ENCODE measurements around the gene CAPN5. TPM values are rescaled to one million over a fixed set of nuclear protein-coding genes. Genes with fewer than 3 reads are reported as not detected.
A peak's percentile ranks its signal among the peaks of the same experiment; 100 is the strongest.

CAPN5 gene
- total and polyA plus RNA-seq, 2 of the 13 experiments (the other 11 are each of a cell fraction or from before 2014, with no cell fraction given), result 0.27 to 1.2 TPM

GRCh38 chr11:77127920-77128691 lies 61.3 kb downstream of the CAPN5 start, which contains the start of gene MYO7A (continued):
- TF ChIP-seq MLX (CRISPR knock-in tag; IDR thresholded peaks at IDR 0.05) (0 out of 2 replicates have a peak, but pooled peaks have one; percentile 31), PHF5A (CRISPR knock-in tag; IDR thresholded peaks at IDR 0.05; ENCODE audit: low read depth, unreplicated experiment) (no peak), ZSCAN31 (CRISPR knock-in tag; IDR thresholded peaks at IDR 0.05; ENCODE audit: low read depth) (peak; percentile 91; the same call in 1 of the 2 replicates), ZNF33A (CRISPR knock-in tag; IDR thresholded peaks at IDR 0.05; ENCODE audit: borderline replicate concordance) (no peak), NR2F1 (CRISPR knock-in tag; IDR thresholded peaks at IDR 0.05) (peak in 1 of 2 experiments; percentile 18; a peak in 1 of 4 replicates), PRMT3 (CRISPR knock-in tag; IDR thresholded peaks at IDR 0.05; ENCODE audit: borderline replicate concordance, low read depth) (no peak), TIGD3 (CRISPR knock-in tag; IDR thresholded peaks at IDR 0.05; ENCODE audit: borderline replicate concordance) (0 out of 2 replicates have a peak, but pooled peaks have one; percentile 66), YEATS4 (CRISPR knock-in tag; IDR thresholded peaks at IDR 0.05; ENCODE audit: borderline replicate concordance) (0 out of 2 replicates have a peak, but pooled peaks have one; percentile 35), ZFYVE20 (CRISPR knock-in tag; IDR thresholded peaks at IDR 0.05; ENCODE audit: borderline replicate concordance, low read depth) (no peak), CHD4 (IDR thresholded peaks at IDR 0.05; ENCODE audit: borderline replicate concordance, low read length) (no peak), TCF7L2 (IDR thresholded peaks at IDR 0.05; ENCODE audit: low read depth, low read length) (no peak), MEIS2 (CRISPR knock-in tag; IDR thresholded peaks at IDR 0.05) (no peak), SMC3 (IDR thresholded peaks at IDR 0.05; ENCODE audit: low read length) (no peak), ATF4 (CRISPR knock-in tag; IDR thresholded peaks at IDR 0.05) (no peak), RELA (CRISPR knock-in tag; IDR thresholded peaks at IDR 0.05) (no peak), ZNF296 (CRISPR knock-in tag; conservative IDR thresholded peaks at IDR 0.05) (0 out of 2 replicates have a peak, but pooled peaks have one; percentile 12), ASH2L (IDR thresholded peaks at IDR 0.05; ENCODE audit: insufficient read length, low read depth, low read length) (peak; percentile 2), MZF1 (CRISPR knock-in tag; IDR thresholded peaks at IDR 0.05; ENCODE audit: borderline replicate concordance) (no peak), ARID3A (IDR thresholded peaks at IDR 0.05; ENCODE audit: low read depth, low read length) (no peak), ZNF17 (CRISPR knock-in tag; IDR thresholded peaks at IDR 0.05) (no peak), SP140L (CRISPR knock-in tag; IDR thresholded peaks at IDR 0.05; ENCODE audit: borderline replicate concordance) (no peak), ZNF841 (CRISPR knock-in tag; IDR thresholded peaks at IDR 0.05; ENCODE audit: borderline replicate concordance) (no peak), NCOA1 (CRISPR knock-in tag; IDR thresholded peaks at IDR 0.05) (0 out of 2 replicates have a peak, but pooled peaks have one; percentile 24), MAFK (conservative IDR thresholded peaks at IDR 0.05 in 1 of 2, IDR thresholded peaks at IDR 0.05 in 1 of 2; ENCODE audit: low read length in 2 of 2) (no peak), XBP1 (CRISPR knock-in tag; IDR thresholded peaks at IDR 0.05) (no peak)

All from HepG2 (cell line).